Tibial nerve (tissue), 4 donors: Measurements from ENCODE around the gene MED12L. TPM values are rescaled to one million over a fixed set of nuclear protein-coding genes. Genes with fewer than 3 reads are reported as not detected.
"Not testable (repeated sequence)": the region's sequence is repeated elsewhere in the genome, so short reads cannot be mapped to it uniquely, and the experiment has no call there.

ENCODE experiments used
- DNase-seq, 2 donors: peaks; one replicate each; pipeline ENCODE4 v3.0.0-alpha.2; 2019; ENCODE audit warnings: low spot score in 2 of 2
- H3K27ac ChIP-seq, 4 donors: fragments of 200-600 bp; sonication (generic) in 3 of 4; one replicate each; pipeline ENCODE4 v1.5.1; 2017 to 2019; ENCODE audit warnings: mild to moderate bottlenecking in 1 of 4
- H3K27me3 ChIP-seq, 2 donors: fragments of 200-600 bp; sonication (generic) in 1 of 2; one replicate each; pipeline versions ENCODE4 v1.5.1 to v1.6.0; 2017 to 2019
- H3K36me3 ChIP-seq, 3 donors: fragments of 200-600 bp; sonication (generic); one replicate each; pipeline ENCODE4 v1.5.1; 2018 to 2019
- H3K4me1 ChIP-seq, 4 donors: fragments of 200-600 bp; sonication (generic) in 3 of 4; one replicate each; pipeline ENCODE4 v1.5.1; 2017 to 2019
- H3K4me3 ChIP-seq, 4 donors: fragments of 200-600 bp; sonication (generic) in 3 of 4; one replicate each; pipeline ENCODE4 v1.5.1; 2017 to 2019; ENCODE audit warnings: mild to moderate bottlenecking in 1 of 4, moderate library complexity in 1 of 4
- H3K9me3 ChIP-seq, 4 donors: fragments of 200-600 bp; sonication (generic) in 3 of 4; one replicate each; pipeline ENCODE4 v1.5.1; 2017 to 2019
- EP300 ChIP-seq, 2 donors: sonication (generic); formaldehyde crosslinking; IDR thresholded peaks; one replicate each; pipeline ENCODE4 v1.6.1; 2017; ENCODE audit warnings: antibody characterized with exemption in 2 of 2, mild to moderate bottlenecking in 1 of 2
- POLR2A ChIP-seq, 2 donors: fragments of 450-650 bp; IDR thresholded peaks; one replicate each; pipeline ENCODE4 v1.6.1; 2017; ENCODE audit warnings: antibody characterized with exemption in 2 of 2, mild to moderate bottlenecking in 2 of 2, moderate library complexity in 2 of 2
- WGBS, 2 donors: methylation state at CpG; one replicate each; pipeline ENCODE4 v1.1.5; 2018; 5-methylcytosine and 5-hydroxymethylcytosine counted together
- total RNA-seq, 4 donors: library from RNA; depleted of rRNA; stranded (reverse); fragments of >200 nt; gene quantifications; one replicate each; pipeline ENCODE4 v1.1.0, GENCODE V29; 2016
- TF ChIP-seq, protein P1 (sequence below), 5 experiments: fragments of 200-600 bp in 3 of 5; fragments of 450-650 bp in 2 of 5; sonication (generic) in 3 of 5; IDR thresholded peaks; one replicate each; pipeline ENCODE4 v1.5.1; 2016 to 2019; ENCODE audit warnings: antibody characterized with exemption in 5 of 5, mild to moderate bottlenecking in 3 of 5, moderate library complexity in 2 of 5

MED12L gene
- total RNA-seq, 4 donors from 2014 or later = 1.2 to 5.9 (median 2.4) TPM

- H3K4me1 ChIP-seq = peaks cover 0 to 26% (median 10%) of the 10 kb centered on the region in 4 donors
- peak overlapping the region in 1 of 4 donors; percentile 10 for H3K4me3 ChIP-seq
- H3K36me3 ChIP-seq = no peaks in the 10 kb centered on the region
- WGBS, 2 donors = 44 to 56% methylated on average over 4 of the region's 4 CpGs
- H3K9me3 ChIP-seq = no peaks in the 10 kb centered on the region
- TF ChIP-seq EP300 (IDR thresholded peaks at IDR 0.05) (no peak), POLR2A (IDR thresholded peaks at IDR 0.05) (no peak)
- TF ChIP-seq, protein P1, sequence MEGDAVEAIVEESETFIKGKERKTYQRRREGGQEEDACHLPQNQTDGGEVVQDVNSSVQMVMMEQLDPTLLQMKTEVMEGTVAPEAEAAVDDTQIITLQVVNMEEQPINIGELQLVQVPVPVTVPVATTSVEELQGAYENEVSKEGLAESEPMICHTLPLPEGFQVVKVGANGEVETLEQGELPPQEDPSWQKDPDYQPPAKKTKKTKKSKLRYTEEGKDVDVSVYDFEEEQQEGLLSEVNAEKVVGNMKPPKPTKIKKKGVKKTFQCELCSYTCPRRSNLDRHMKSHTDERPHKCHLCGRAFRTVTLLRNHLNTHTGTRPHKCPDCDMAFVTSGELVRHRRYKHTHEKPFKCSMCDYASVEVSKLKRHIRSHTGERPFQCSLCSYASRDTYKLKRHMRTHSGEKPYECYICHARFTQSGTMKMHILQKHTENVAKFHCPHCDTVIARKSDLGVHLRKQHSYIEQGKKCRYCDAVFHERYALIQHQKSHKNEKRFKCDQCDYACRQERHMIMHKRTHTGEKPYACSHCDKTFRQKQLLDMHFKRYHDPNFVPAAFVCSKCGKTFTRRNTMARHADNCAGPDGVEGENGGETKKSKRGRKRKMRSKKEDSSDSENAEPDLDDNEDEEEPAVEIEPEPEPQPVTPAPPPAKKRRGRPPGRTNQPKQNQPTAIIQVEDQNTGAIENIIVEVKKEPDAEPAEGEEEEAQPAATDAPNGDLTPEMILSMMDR (IDR thresholded peaks at IDR 0.05) = no peak
- DNase-seq = no peak
- H3K27me3 ChIP-seq = no peaks in the 10 kb centered on the region
- peak overlapping the region in 2 of 4 donors; percentile 14 to 28 for H3K27ac ChIP-seq
These were observed 145.2 kb downstream of the MED12L start for GRCh38 chr3:151230646-151231045.

- H3K27me3 ChIP-seq, DNase-seq, H3K9me3 ChIP-seq, H3K4me3 ChIP-seq, H3K36me3 ChIP-seq, H3K27ac ChIP-seq: not testable (repeated sequence)
- peaks cover 0 to 20% (median 10%) of the 10 kb centered on the region in 4 donors for H3K4me1 ChIP-seq
These were observed 146.9 kb downstream of the MED12L start for GRCh38 chr3:151232403-151232802.

DNA sequence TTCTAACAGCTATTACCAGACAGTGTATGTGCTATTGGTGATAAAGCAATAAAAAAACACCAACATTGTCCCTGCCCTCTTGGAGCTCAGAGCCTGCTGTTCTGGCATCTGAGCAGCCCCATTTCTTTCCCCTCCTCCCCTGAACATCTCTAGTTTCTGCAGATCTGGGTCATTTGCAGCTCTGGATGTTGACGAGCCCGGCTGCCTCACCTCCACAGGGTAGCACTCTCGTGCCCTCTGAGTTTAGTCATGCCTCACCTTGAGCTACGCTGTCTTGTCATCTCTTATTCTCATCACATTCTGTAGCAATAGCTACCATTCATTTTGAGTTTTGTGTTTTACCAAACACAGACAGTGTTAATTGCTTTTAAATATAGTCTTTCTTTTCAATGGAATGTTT lies 147.5 kb downstream of the MED12L start:
- H3K27me3 ChIP-seq = no peaks in the 10 kb centered on the region
- no peaks in the 10 kb centered on the region for H3K9me3 ChIP-seq
- peaks cover 0 to 14% (median 7%) of the 10 kb centered on the region in 4 donors for H3K4me1 ChIP-seq
- H3K4me3 ChIP-seq = no peak overlapping the region
- H3K36me3 ChIP-seq = no peaks in the 10 kb centered on the region
- H3K27ac ChIP-seq = no peak overlapping the region
- TF ChIP-seq EP300 (IDR thresholded peaks at IDR 0.05) (no peak), POLR2A (IDR thresholded peaks at IDR 0.05) (no peak)
- TF ChIP-seq, protein P1 (IDR thresholded peaks at IDR 0.05) = no peak
- 74 to 89% methylated on average over 4 of the region's 4 CpGs for WGBS, 2 donors
- DNase-seq = no peak

DNA sequence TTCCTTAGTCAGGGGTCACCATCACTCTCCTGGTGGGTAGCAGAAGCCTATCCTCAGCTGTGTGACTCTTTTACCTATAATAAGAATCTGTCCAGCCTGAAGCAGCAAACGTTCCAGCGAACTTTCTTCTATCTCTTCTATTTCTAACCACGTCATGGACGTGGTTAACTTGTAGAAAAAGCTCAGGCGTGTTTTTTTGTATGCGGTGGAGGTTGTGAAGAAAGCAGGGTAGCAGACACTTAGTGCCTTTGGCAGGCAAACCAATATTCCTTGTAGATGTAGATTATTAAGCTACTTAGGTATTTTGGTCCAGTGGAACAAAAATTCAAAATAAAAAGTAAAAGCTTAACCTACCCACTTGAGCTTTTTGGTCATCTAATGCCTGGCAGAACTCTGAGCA lies 149.4 kb downstream of the MED12L start:
- Histone ChIP-seq H3K9me3 (no peaks in the 10 kb centered on the region), H3K4me3 (no peak overlapping the region), H3K36me3 (no peaks in the 10 kb centered on the region), H3K4me1 (peaks cover 0 to 3% (median 0%) of the 10 kb centered on the region in 4 donors), H3K27me3 (no peaks in the 10 kb centered on the region), H3K27ac (no peak overlapping the region)
- TF ChIP-seq EP300 (IDR thresholded peaks at IDR 0.05) (no peak), POLR2A (IDR thresholded peaks at IDR 0.05) (no peak)
- TF ChIP-seq, protein P1 (IDR thresholded peaks at IDR 0.05) = no peak
- 84 to 89% methylated on average over 6 of the region's 6 CpGs for WGBS, 2 donors
- DNase-seq = no peak

GRCh38 chr3:151236316-151236715 lies 150.9 kb downstream of the MED12L start:
- no peaks in the 10 kb centered on the region for H3K27me3 ChIP-seq
- H3K36me3 ChIP-seq = no peaks in the 10 kb centered on the region
- no peaks in the 10 kb centered on the region for H3K4me1 ChIP-seq
- TF ChIP-seq EP300 (IDR thresholded peaks at IDR 0.05) (no peak), POLR2A (IDR thresholded peaks at IDR 0.05) (no peak)
- TF ChIP-seq, protein P1 (IDR thresholded peaks at IDR 0.05) = no peak
- WGBS, 2 donors = 59 to 65% methylated on average over 2 of the region's 2 CpGs
- H3K27ac ChIP-seq = no peak overlapping the region
- H3K4me3 ChIP-seq = no peak overlapping the region
- no peak for DNase-seq
- no peaks in the 10 kb centered on the region for H3K9me3 ChIP-seq

GRCh38 chr3:151236736-151237135 lies 151.3 kb downstream of the MED12L start:
- Histone ChIP-seq H3K27me3 (no peaks in the 10 kb centered on the region), H3K4me3 (no peak overlapping the region), H3K36me3 (no peaks in the 10 kb centered on the region), H3K4me1 (no peaks in the 10 kb centered on the region), H3K9me3 (no peaks in the 10 kb centered on the region), H3K27ac (no peak overlapping the region)
- TF ChIP-seq, protein P1 (IDR thresholded peaks at IDR 0.05) = no peak
- TF ChIP-seq EP300 (IDR thresholded peaks at IDR 0.05) (no peak), POLR2A (IDR thresholded peaks at IDR 0.05) (no peak)
- no peak for DNase-seq
- 92 to 94% methylated on average over 7 of the region's 7 CpGs for WGBS, 2 donors

DNA sequence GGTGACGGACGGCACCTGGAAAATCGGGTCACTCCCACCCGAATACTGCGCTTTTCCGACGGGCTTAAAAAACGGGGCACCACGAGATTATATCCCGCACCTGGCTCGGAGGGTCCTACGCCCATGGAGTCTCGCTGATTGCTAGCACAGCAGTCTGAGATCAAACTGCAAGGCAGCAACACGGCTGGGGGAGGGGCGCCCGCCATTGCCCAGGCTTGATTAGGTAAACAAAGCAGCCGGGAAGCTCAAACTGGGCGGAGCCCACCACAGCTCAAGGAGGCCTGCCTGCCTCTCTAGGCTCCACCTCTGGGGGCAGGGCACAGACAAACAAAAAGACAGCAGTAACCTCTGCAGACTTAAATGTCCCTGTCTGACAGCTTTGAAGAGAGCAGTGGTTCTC lies 156.5 kb downstream of the MED12L start:
- H3K36me3 ChIP-seq, H3K27ac ChIP-seq, H3K4me1 ChIP-seq, DNase-seq, H3K9me3 ChIP-seq, H3K27me3 ChIP-seq, H3K4me3 ChIP-seq: not testable (repeated sequence)
- WGBS, 2 donors = 90 to 94% methylated on average over 18 of the region's 18 CpGs
